GM12878 (cell line): ENCODE data around the gene OPRL1. TPM values are rescaled to one million over a fixed set of nuclear protein-coding genes. Genes with fewer than 3 reads are reported as not detected.

ENCODE experiments used
- EGR1 ChIP-seq, 2 experiments: IDR thresholded peaks; 1 replicate in 1 of 2; 2 replicates in 1 of 2; pipeline ENCODE4 v1.6.1; 2011 to 2012; ENCODE audit warnings: low read depth in 2 of 2, low read length in 2 of 2, borderline replicate concordance in 1 of 2, mild to moderate bottlenecking in 1 of 2, moderate library complexity in 1 of 2
- GABPA ChIP-seq: IDR thresholded peaks from 2 replicates; pipeline ENCODE4 v1.6.1; 2014; ENCODE audit warnings: antibody characterized with exemption, low read depth, mild to moderate bottlenecking, inconsistent platforms
- HCFC1 ChIP-seq: fragments of 150-350 bp; IDR thresholded peaks from 2 replicates; pipeline ENCODE4 v1.6.1; 2014; ENCODE audit warnings: low read length
- IKZF2 ChIP-seq, 2 experiments: fragments of 450-650 bp; IDR thresholded peaks; 2 replicates each; pipeline ENCODE4 v1.6.1; 2017; ENCODE audit warnings: mild to moderate bottlenecking in 2 of 2, moderate library complexity in 2 of 2
- KAT2A ChIP-seq: conservative IDR thresholded peaks from 2 replicates; pipeline ENCODE4 v1.6.1; 2011; ENCODE audit warnings: low read depth, low read length; ENCODE audit not compliant: control insufficient read depth
- MTA2 ChIP-seq: fragments of 450-650 bp; IDR thresholded peaks from 2 replicates; pipeline ENCODE4 v1.6.1; 2016; ENCODE audit warnings: low read depth, mild to moderate bottlenecking, moderate library complexity
- NBN ChIP-seq: fragments of 450-650 bp; IDR thresholded peaks from 2 replicates; pipeline ENCODE4 v1.6.1; 2016
- PRDM15 ChIP-seq: fragments of 450-650 bp; formaldehyde crosslinking; IDR thresholded peaks from 2 replicates; pipeline ENCODE4 v1.4.0; 2020; ENCODE audit warnings: mild to moderate bottlenecking, moderate library complexity
- RUNX3 ChIP-seq: IDR thresholded peaks from 2 replicates; pipeline ENCODE4 v1.6.1; 2012; ENCODE audit warnings: low read length, inconsistent platforms
- SUPT20H ChIP-seq: IDR thresholded peaks from 2 replicates; pipeline ENCODE4 v1.6.1; 2011; ENCODE audit warnings: low read depth, mild to moderate bottlenecking, low read length, moderate library complexity, borderline replicate concordance; ENCODE audit not compliant: control insufficient read depth
- TBL1XR1 ChIP-seq: IDR thresholded peaks from 2 replicates; pipeline ENCODE4 v1.6.1; 2012; ENCODE audit warnings: low read depth, low read length, improper control_type of control experiment
- TCF7 ChIP-seq: IDR thresholded peaks from 2 replicates; pipeline ENCODE4 v1.6.1; 2014; ENCODE audit warnings: antibody characterized with exemption, borderline replicate concordance
- ZNF24 ChIP-seq: fragments of 450-650 bp; IDR thresholded peaks from 2 replicates; pipeline ENCODE4 v1.6.1; 2017; ENCODE audit warnings: antibody characterized with exemption, mild to moderate bottlenecking
- ZNF274 ChIP-seq: IDR thresholded peaks from one replicate; pipeline ENCODE4 v1.8.0; 2011; ENCODE audit not compliant: insufficient read length, insufficient read depth
- polyA plus RNA-seq, 11 experiments: library from polyadenylated mRNA; depleted of rRNA in 4 of 11; unstranded in 6 of 11; stranded (reverse) in 5 of 11; fragments of >200 nt; fragmentation: Nextera tagmentation in 4 of 11; fragmentation: Illumina TruSeq in 1 of 11; extraction: Ambion mirVana in 4 of 11; extraction: Trizol in 1 of 11; gene quantifications; 1 replicate in 1 of 11; 2 replicates in 10 of 11; pipeline versions ENCODE4 v1.2.1 to v1.2.3, GENCODE V29; 2011 to 2016; ENCODE audit warnings: inconsistent platforms in 2 of 11, missing spikeins in 2 of 11, low read depth in 1 of 11
- total RNA-seq, 4 experiments: library from RNA; depleted of rRNA in 3 of 4; stranded (reverse); fragments of >200 nt in 3 of 4; fragmentation: Illumina TruSeq in 1 of 4; extraction: Trizol in 1 of 4; gene quantifications; 2 replicates each; pipeline versions ENCODE4 v1.2.1 to v1.2.3, GENCODE V29; 2013 to 2021
- TF ChIP-seq, protein P1 (sequence below): fragments of 450-650 bp; IDR thresholded peaks from 2 replicates; pipeline ENCODE4 v1.6.1; 2016; ENCODE audit warnings: mild to moderate bottlenecking, moderate library complexity, borderline replicate concordance
- TF ChIP-seq, protein P2 (sequence below): fragments of 450-650 bp; IDR thresholded peaks from 2 replicates; pipeline ENCODE4 v1.6.1; 2014; ENCODE audit warnings: mild to moderate bottlenecking
- TF ChIP-seq, protein P3 (sequence below): fragments of 150-350 bp; IDR thresholded peaks from 2 replicates; pipeline ENCODE4 v1.6.1; 2016; ENCODE audit warnings: low read depth, low read length

OPRL1 gene
- total and polyA plus RNA-seq, 10 of the 15 experiments (the other 5 are each of a cell fraction or from before 2014, with no cell fraction given), result 0.04 to 0.41 (median 0.24) TPM; not detected in 1

DNA sequence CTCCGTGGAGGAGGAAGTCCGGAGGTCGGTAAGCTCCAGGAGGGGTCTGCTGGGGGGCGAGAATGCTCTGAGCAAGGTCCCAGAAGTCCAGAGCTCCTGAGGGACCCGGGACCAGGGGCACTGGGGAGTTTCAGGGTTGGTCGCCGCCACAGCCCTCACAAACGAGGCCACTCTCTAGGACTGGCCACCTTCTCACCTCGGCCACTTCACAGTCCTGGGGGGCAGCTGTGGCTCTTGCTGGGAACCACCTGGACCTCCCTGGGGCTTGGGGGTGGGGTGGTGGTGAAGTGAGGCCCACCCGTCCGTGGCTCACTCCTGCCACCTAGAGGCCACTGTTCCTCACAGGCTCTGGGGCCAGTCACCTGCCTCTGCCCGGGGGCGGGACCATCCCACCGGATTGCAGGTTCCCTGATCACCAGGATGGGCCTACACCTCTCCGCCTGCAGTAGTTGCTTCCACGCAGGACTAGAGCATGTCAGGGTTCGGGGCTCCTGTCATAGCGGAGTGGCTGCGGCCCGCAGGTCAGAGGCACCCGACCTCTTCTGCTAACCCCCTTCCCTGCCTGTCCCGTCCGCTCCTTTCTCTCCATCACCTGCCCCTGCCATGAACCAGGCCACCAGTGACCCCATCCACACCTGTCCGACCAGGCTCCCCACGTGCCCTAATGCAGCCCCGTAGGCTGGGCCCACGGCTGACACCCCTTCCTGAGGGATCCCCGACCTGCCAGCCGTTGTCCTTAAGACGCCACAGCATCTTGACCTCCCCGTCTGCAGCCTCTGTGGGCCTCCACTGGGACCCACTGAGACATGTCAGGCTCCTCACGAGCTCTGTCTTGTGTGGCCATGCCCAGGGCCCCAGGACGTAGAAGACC, 22.0 kb upstream of the OPRL1 start (continued):
- TF ChIP-seq HCFC1 (no peak), TCF7 (no peak), RUNX3 (peak; percentile 57; the same call in 1 of the 2 replicates), MTA2 (peak; percentile 55), ZNF24 (no peak), KAT2A (no peak), SUPT20H (no peak), NBN (0 out of 2 replicates have a peak, but pooled peaks have one; percentile 54), EGR1 (IDR thresholded peaks at IDR 0.05; ENCODE audit: borderline replicate concordance in 1 of 2, low read depth in 2 of 2, low read length in 2 of 2) (peak in 1 of 2 experiments; percentile 57; a peak in 1 of 3 replicates), IKZF2 (IDR thresholded peaks at IDR 0.05) (peak; percentile 37 to 38; a peak in 2 of 4 replicates), ZNF274 (no peak), GABPA (no peak), PRDM15 (no peak), TBL1XR1 (no peak)
- TF ChIP-seq, protein P1, sequence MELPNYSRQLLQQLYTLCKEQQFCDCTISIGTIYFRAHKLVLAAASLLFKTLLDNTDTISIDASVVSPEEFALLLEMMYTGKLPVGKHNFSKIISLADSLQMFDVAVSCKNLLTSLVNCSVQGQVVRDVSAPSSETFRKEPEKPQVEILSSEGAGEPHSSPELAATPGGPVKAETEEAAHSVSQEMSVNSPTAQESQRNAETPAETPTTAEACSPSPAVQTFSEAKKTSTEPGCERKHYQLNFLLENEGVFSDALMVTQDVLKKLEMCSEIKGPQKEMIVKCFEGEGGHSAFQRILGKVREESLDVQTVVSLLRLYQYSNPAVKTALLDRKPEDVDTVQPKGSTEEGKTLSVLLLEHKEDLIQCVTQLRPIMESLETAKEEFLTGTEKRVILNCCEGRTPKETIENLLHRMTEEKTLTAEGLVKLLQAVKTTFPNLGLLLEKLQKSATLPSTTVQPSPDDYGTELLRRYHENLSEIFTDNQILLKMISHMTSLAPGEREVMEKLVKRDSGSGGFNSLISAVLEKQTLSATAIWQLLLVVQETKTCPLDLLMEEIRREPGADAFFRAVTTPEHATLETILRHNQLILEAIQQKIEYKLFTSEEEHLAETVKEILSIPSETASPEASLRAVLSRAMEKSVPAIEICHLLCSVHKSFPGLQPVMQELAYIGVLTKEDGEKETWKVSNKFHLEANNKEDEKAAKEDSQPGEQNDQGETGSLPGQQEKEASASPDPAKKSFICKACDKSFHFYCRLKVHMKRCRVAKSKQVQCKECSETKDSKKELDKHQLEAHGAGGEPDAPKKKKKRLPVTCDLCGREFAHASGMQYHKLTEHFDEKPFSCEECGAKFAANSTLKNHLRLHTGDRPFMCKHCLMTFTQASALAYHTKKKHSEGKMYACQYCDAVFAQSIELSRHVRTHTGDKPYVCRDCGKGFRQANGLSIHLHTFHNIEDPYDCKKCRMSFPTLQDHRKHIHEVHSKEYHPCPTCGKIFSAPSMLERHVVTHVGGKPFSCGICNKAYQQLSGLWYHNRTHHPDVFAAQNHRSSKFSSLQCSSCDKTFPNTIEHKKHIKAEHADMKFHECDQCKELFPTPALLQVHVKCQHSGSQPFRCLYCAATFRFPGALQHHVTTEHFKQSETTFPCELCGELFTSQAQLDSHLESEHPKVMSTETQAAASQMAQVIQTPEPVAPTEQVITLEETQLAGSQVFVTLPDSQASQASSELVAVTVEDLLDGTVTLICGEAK, result no peak
- TF ChIP-seq, protein P2, sequence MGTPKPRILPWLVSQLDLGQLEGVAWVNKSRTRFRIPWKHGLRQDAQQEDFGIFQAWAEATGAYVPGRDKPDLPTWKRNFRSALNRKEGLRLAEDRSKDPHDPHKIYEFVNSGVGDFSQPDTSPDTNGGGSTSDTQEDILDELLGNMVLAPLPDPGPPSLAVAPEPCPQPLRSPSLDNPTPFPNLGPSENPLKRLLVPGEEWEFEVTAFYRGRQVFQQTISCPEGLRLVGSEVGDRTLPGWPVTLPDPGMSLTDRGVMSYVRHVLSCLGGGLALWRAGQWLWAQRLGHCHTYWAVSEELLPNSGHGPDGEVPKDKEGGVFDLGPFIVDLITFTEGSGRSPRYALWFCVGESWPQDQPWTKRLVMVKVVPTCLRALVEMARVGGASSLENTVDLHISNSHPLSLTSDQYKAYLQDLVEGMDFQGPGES, result no peak
- TF ChIP-seq, protein P3, sequence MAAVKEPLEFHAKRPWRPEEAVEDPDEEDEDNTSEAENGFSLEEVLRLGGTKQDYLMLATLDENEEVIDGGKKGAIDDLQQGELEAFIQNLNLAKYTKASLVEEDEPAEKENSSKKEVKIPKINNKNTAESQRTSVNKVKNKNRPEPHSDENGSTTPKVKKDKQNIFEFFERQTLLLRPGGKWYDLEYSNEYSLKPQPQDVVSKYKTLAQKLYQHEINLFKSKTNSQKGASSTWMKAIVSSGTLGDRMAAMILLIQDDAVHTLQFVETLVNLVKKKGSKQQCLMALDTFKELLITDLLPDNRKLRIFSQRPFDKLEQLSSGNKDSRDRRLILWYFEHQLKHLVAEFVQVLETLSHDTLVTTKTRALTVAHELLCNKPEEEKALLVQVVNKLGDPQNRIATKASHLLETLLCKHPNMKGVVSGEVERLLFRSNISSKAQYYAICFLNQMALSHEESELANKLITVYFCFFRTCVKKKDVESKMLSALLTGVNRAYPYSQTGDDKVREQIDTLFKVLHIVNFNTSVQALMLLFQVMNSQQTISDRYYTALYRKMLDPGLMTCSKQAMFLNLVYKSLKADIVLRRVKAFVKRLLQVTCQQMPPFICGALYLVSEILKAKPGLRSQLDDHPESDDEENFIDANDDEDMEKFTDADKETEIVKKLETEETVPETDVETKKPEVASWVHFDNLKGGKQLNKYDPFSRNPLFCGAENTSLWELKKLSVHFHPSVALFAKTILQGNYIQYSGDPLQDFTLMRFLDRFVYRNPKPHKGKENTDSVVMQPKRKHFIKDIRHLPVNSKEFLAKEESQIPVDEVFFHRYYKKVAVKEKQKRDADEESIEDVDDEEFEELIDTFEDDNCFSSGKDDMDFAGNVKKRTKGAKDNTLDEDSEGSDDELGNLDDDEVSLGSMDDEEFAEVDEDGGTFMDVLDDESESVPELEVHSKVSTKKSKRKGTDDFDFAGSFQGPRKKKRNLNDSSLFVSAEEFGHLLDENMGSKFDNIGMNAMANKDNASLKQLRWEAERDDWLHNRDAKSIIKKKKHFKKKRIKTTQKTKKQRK, result no peak
